GM19438 (cell line): Measurements from ENCODE around the gene MYO1C.
"Not testable (repeated sequence)": the region's sequence is repeated elsewhere in the genome, so short reads cannot be mapped to it uniquely, and the experiment has no call there.

Experiments used
- ATAC-seq: cut with Tn5 transposase; IDR thresholded peaks from one replicate; pipeline ENCODE4 v1.9.1; 2021; ENCODE audit warnings: low read depth; ENCODE audit not compliant: unreplicated experiment

The MYO1C gene

DNA sequence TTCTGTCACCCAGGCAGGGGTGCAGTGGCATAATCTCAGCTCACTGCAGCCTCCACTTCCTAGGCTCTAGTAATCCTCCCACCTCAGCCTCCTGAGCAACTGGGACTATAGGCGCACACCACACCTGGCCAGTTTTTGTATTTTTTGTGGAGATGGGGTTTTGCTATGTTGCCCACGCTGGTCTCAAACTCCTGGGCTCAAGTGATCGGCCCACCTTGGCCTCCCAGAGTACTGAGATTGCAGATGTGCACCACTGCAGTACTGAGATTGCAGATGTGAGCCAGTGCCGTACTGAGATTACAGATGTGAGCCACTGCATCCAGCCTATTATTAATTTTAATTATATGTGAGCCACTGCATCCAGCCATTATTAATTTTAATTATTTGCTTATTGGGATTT is 50.3 kb downstream of the MYO1C start:
- ATAC-seq, result no peak

DNA sequence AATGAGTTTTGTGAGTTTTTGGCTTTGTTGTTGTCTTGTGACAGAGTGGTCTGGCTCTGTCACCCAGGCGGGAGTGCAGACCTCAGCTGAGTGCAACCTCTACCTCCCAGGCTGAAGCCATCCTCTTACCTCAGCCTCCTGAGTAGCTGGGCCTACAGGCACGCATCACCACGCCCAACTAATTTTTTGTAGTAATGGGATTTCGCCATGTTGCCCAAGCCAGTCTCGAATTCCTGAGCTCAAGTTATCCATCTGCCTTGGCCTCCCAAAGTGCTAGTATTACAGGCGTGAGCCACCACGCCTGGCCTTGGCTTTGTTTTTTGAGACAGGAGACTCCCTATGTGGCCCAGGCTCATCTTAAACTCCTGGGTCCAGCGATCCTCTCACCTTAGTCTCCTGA is 51.6 kb downstream of the MYO1C start:
- no peak for ATAC-seq

DNA sequence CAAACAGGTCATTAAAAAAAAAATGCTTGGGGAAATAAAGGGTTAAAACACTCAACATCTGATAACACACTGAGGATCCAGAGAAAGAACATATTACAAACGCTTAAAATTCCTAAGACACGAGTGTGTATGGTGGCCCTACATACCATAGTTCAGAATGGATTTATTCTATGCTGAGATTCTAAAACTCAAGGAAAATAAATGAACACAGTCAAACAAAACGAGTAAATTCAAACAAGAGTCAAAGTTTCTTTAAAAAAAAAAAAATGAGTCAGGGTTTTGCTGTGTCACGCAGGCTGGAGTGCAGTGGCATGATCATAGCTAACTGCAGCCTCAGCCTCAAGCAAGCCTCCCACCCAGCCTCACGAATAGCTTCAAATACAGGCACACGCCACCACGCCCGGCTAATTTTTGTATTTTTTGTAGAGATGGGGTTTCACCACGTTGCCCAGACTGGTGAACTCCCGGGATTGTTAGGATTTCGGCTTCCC is 53.8 kb downstream of the MYO1C start:
- no peak for ATAC-seq

- no peak for ATAC-seq
Observed at GRCh38 chr17:1435326-1435725, 57.2 kb downstream of the MYO1C start.

DNA sequence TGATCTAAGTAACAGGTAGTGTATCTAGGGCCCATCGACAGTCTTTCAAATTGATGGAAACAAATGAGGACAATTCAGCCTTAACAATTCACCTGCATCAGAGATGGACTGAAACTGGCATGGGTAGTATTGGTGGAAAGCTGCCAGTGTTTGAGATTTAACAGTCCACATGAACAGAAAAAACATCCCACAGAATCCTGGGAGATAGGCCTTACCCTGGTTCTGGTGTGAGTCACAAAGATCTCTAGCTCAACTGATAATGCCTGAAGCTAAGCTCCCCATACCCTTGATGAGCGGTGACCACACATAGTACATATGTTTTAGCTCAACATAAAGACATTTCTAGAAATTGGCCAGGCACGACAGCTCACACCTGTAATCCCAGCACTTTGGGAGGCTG is 58.3 kb downstream of the MYO1C start:
- no peak for ATAC-seq

DNA sequence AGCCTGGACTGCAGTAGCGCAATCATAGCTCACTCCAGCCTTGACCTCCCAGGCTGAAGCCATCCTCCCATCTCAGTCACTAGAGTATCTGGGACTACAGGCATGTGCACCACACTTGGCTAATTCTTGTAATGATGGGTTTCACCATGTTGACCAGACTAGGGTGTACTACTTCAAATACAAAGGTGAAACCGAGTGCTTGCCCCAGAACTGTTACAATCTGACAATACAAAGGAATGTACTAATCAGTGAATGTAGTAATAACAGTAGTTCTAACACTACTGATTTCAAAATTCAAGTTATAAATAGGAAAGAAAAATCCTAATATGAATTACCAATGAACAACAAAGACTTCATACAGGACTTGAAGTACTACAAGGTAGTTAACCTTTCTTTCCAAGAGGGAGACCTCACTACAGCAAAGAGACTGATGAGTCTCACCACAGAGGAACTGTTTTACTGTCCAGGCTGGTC is 60.8 kb downstream of the MYO1C start:
- no peak for ATAC-seq

GRCh38 chr17:1423456-1424135 is 68.9 kb downstream of the MYO1C start:
- no peak for ATAC-seq

- no peak for ATAC-seq
Observed at GRCh38 chr17:1422885-1423284, 69.6 kb downstream of the MYO1C start.

DNA sequence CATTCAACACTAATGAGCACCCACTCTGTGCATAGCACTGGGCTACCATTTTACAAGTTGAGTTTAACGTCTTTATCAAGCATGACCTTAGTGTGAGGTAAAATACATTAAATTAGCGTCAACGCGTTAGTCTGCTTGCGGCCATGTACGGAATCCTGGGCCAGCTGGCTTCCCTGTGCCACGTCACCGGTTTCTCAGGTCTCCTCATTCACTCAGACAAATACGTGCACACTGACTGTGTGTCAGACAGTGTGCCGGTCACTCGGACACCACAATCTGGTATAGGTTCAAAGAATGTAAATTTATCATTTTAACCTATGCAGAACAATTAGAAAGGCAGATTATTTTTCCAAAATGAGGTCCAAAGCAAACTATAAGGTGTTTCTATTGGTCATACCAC is 71.0 kb downstream of the MYO1C start:
- ATAC-seq, result no peak

GRCh38 chr17:1420981-1421380 is 71.5 kb downstream of the MYO1C start:
- no peak for ATAC-seq

GRCh38 chr17:1420163-1420562 is 72.3 kb downstream of the MYO1C start:
- no peak for ATAC-seq

DNA sequence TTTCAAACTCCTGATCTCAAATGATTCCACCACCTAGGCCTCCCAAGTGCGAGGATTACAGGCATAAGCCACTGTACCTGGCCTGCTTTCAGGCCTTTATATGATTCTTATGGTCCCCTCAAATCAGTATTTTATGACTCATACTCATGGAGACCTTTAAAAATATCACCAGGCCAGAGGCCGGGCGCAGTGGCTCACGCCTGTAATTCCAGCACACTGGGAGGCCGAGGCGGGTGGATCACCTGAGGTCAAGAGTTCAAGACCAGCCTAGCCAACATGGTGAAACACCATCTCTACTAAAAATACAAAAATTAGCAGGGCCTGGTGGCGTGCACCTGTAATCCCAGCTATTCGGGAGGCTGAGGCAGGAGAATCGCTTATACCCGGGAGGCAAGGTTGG is 74.0 kb downstream of the MYO1C start:
- not testable (repeated sequence) for ATAC-seq

GRCh38 chr17:1416414-1416813 is 76.1 kb downstream of the MYO1C start:
- no peak for ATAC-seq

DNA sequence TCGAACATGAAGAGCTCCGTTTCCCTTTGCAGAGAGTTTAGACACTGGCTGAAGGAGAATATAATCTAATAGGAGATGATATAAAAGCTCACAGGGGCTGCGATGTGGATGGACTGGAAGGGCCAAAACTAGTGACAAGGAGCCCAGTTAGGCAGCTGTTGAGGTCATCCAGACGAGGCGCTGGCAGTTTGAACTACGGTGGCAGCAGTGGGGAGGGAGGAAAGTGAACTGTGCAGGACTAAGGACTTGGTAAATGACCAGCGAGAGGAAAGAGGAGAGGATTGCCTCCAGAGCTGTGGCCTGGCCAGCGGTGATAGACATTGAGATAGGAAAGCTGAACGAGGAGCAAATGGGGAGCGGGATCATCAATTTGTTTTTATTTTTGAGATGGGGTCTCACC is 77.9 kb downstream of the MYO1C start:
- no peak for ATAC-seq
